22Rv1 (cell line): ENCODE results near the gene DHRS12.

Experiments used
- H3K27ac ChIP-seq: fragments of 450-650 bp; 2 replicates; pipeline ENCODE4 v1.5.1; 2017
- ZFX ChIP-seq: fragments of 450-650 bp; IDR thresholded peaks from 2 replicates; pipeline ENCODE4 v1.6.1; 2017; ENCODE audit warnings: antibody characterized with exemption, borderline replicate concordance
- TF ChIP-seq, protein P1 (sequence below): fragments of 450-650 bp; IDR thresholded peaks from 2 replicates; pipeline ENCODE4 v1.5.1; 2017; ENCODE audit warnings: mild to moderate bottlenecking

DHRS12 gene

DNA sequence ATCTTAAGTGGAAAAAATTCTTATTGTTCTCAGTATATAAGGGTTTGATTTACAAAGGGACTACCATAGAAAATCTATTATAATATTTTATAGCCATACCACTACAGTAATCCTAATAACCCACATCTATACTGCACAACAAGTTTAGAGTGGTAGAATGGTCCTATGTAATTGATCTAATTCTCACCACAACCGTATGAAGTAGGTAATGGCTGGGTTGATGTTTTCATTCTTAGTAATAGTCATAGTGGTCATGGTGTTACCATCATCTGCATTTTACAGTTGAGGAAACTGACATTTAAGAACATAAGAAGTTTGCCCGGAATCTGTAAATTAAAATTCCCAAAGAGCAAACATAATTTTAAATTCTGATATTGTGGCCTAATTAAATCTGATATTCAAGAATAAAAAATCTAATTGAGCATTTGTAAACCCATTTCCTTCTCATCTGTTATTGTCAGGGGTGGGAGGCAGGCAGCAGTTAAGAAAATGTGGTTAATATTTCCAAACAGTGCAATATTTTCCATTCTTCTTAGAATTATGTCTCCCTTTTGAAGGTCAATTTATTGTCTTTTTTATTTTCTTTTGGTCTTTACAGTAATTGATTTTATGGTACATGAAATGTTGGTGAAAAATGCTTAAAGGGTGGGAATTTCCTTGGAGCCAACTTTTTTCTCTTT, 65.6 kb downstream of the DHRS12 start:
- TF ChIP-seq, protein P1, sequence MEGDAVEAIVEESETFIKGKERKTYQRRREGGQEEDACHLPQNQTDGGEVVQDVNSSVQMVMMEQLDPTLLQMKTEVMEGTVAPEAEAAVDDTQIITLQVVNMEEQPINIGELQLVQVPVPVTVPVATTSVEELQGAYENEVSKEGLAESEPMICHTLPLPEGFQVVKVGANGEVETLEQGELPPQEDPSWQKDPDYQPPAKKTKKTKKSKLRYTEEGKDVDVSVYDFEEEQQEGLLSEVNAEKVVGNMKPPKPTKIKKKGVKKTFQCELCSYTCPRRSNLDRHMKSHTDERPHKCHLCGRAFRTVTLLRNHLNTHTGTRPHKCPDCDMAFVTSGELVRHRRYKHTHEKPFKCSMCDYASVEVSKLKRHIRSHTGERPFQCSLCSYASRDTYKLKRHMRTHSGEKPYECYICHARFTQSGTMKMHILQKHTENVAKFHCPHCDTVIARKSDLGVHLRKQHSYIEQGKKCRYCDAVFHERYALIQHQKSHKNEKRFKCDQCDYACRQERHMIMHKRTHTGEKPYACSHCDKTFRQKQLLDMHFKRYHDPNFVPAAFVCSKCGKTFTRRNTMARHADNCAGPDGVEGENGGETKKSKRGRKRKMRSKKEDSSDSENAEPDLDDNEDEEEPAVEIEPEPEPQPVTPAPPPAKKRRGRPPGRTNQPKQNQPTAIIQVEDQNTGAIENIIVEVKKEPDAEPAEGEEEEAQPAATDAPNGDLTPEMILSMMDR: no peak
- TF ChIP-seq ZFX: no peak
- H3K27ac ChIP-seq: peak overlapping the region; percentile 69

DNA sequence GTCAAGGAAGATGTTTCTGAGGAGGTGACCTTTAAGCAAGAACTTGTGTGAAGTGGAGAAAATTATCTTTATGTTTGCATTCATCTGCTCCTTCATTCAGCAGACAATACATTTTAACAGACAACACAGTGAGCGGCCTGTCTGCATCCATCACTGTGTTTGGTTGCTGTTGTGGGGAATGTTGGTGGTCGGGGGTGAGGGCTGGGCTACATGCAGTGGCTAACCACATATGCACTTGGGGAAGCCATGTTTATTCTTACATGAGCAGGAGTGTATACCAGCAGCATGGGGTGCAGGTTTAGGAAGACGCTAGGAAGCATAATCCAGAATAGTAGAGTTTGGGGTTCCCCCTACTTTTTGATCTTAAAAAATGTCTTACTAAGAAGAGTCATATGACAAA, 66.4 kb downstream of the DHRS12 start:
- H3K27ac ChIP-seq: no peak overlapping the region
- TF ChIP-seq ZFX: no peak
- TF ChIP-seq, protein P1: no peak

DNA sequence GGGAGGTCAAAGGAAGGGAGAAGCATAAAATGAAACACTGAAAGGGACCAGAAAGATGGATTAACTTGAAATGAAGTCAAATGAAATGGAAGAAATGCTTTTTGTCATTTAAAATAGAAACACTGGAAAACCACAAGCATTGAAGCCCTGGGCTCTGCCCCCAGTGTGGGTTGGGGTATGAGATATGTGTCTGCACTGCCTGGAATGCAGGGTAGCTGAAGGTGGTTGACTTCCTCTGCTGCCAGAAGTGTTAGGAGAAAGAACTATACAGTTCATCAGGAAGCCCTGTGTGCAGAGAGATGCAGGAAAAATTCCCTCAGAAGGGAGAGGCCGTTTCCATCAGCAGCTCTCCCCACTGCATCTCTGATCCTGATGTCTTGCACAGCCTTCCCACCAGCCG, 69.2 kb downstream of the DHRS12 start:
- TF ChIP-seq ZFX: no peak
- TF ChIP-seq, protein P1: no peak
- H3K27ac ChIP-seq: no peak overlapping the region

DNA sequence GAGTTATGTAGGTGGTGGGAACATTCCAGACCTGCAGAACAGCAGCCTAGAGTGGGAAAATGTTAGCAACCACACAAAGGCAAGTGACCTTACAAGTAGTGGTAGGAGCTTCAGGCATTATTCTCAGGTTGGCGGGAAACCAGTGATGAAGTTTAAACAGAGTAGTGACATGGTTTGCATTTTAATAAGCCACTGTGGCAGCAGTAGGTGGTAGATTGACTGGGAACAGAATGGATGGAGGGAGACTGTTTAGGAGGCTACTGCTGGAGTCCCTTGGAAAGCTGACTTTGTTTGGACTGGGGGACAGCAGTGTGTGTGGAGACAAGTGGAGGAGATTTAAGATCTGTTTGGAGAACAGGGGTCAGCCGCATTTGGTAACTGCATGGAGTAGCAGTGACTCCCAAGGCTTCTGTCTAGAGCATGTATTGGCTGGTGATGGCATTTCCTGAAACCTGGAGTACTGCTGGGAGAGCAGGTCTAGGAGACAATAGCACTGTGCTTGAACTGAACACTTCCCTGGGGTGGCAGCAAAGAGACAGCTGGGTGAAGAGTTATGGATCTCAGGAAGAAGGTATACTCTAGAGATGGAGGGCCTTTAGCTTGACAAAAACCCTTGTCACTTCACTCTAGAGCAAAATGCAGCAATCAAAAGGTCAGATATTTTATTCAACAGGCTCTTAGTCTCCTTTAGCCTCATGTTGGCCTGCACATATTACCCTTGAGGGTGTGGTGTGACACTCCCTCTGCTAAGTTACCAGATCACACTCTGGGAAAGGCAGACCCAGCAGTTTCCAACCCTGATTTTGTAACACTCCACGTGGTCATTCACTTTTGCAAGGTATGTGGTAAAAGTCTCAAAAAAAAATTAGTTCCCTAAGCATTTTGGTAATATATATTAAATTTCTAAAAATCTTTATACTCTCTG, 70.3 kb downstream of the DHRS12 start:
- H3K27ac ChIP-seq: peak overlapping the region; percentile 4; the same call in 1 of the 2 replicates
- no peak for TF ChIP-seq ZFX
- TF ChIP-seq, protein P1: peak; percentile 23; the same call in 1 of the 2 replicates

DNA sequence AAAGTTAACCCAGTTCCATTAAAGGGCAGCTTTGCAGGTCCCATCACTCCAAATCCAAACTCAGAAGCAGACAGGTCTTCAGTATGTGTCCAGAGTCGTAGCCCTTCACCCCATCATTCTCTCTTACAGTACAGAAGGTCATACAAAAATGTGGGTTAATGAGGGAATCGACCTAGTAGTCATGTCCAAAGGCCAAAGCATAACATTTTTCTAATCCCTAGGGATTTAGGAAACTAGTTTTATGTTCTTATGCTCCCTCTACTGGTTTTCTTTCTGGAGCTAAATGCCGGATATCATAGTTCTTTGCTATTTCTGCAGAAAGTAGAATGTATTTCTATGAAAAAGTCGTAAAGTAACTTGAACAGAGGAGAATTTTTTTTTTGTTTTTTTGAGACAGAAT, 72.2 kb downstream of the DHRS12 start:
- no peak overlapping the region for H3K27ac ChIP-seq
- TF ChIP-seq ZFX: no peak
- TF ChIP-seq, protein P1: no peak

DNA sequence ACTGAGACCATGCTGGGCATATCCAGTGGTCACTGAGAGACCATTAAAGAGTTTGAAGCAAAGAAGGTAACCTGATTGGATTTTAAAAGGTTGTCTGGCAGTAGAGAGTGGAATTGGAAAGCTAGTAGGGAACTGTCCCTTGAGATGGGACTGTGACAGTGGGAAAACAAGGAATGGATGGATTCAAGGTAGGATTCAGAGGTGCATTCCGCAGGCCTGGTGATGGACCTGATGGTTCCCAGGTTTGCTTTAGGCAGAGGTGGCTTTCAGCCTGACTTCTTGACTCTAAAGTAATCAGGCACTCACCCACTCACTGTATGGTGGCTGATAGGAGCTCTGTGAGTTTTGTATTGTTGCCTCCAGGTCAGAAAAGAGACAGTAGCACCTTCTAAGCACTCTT, 73.0 kb downstream of the DHRS12 start:
- no peak overlapping the region for H3K27ac ChIP-seq
- no peak for TF ChIP-seq ZFX
- TF ChIP-seq, protein P1: no peak

DNA sequence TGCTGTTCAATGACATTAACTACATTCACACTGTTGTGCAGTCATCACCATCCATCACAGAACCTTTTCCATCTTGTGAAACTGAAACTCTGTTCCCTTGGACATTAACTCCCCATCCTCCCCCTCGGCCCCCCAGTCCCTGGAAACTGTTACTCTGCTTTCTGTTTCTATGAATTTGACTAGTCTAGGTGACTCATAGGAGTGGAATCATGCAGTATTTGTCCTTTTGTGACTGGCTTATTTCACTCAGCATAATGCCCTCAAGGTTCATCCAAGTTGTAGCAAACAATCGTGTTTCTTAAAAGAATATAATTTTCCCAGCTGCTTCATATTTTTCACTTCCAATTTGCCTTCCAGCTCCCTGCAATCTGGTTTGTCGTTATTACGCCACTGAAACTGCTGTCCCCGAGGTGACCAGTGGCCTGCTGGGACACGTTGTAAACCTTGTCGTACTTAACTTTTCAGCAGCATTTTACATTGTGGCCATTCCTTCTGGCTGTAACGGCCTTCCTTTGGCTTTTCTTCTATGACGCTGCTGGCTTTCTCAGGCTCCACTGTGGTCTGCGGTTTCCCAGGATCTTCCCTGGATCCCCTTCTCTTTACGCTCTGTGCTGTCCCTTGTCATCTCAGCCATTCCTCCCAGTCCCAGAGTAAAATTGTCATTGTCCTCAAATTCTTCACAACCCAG, 74.0 kb downstream of the DHRS12 start:
- TF ChIP-seq, protein P1: no peak
- no peak for TF ChIP-seq ZFX
- H3K27ac ChIP-seq: no peak overlapping the region
